HEK293 (cell line): ENCODE results near the gene MPPED2.

Experiments used
- CTCF ChIP-seq: fragments of 450-650 bp; formaldehyde crosslinking; IDR thresholded peaks from 2 replicates; pipeline ENCODE4 v1.5.1; 2016; ENCODE audit warnings: missing biosample characterization, missing genetic modification characterization
- KLF10 ChIP-seq: fragments of 450-650 bp; IDR thresholded peaks from 2 replicates; pipeline ENCODE4 v1.5.1; 2018; ENCODE audit warnings: missing biosample characterization, mild to moderate bottlenecking, missing genetic modification characterization
- RBAK ChIP-seq: fragments of 450-650 bp; formaldehyde crosslinking; IDR thresholded peaks from 2 replicates; pipeline ENCODE4 v1.5.1; 2016; ENCODE audit warnings: missing biosample characterization, missing genetic modification characterization
- REST ChIP-seq: fragments of 450-650 bp; formaldehyde crosslinking; IDR thresholded peaks from 2 replicates; pipeline ENCODE4 v1.5.1; 2016; ENCODE audit warnings: missing biosample characterization, missing genetic modification characterization
- ZNF184 ChIP-seq: fragments of 450-650 bp; IDR thresholded peaks from 2 replicates; pipeline ENCODE4 v1.5.1; 2018; ENCODE audit warnings: missing biosample characterization, mild to moderate bottlenecking, missing genetic modification characterization
- ZNF521 ChIP-seq: fragments of 450-650 bp; formaldehyde crosslinking; IDR thresholded peaks from 2 replicates; pipeline ENCODE4 v1.5.1; 2017; ENCODE audit warnings: missing biosample characterization, mild to moderate bottlenecking, missing genetic modification characterization

- TF ChIP-seq CTCF (tag by site-specific recombination), result no peak
- TF ChIP-seq ZNF184 (tag by site-specific recombination), result no peak
- TF ChIP-seq RBAK (tag by site-specific recombination), result no peak
- no peak for TF ChIP-seq ZNF521 (tag by site-specific recombination)
- TF ChIP-seq REST (tag by site-specific recombination), result no peak
- TF ChIP-seq KLF10 (tag by site-specific recombination), result no peak
These were observed 159.4 kb downstream of the MPPED2 start for GRCh38 chr11:30426781-30427180.
